ENCODE data around the gene NUDT16L1. TPM values are rescaled to one million over a fixed set of nuclear protein-coding genes. Genes with fewer than 3 reads are reported as not detected.
A peak's percentile ranks its signal among the peaks of the same experiment; 100 is the strongest.

Gene NUDT16L1
- total and polyA plus RNA-seq, 2 of the 13 experiments (the other 11 are each of a cell fraction or from before 2014, with no cell fraction given) = 28.0 to 40.5 TPM

GRCh38 chr16:4663777-4664465 lies 29.4 kb upstream of the NUDT16L1 start (continued):
- no peak for TF ChIP-seq BCLAF1 (IDR thresholded peaks at IDR 0.05)
- peak; percentile 63 for TF ChIP-seq SP4 (CRISPR knock-in tag; IDR thresholded peaks at IDR 0.05)
- peak; percentile 88 for TF ChIP-seq TMF1 (CRISPR knock-in tag; IDR thresholded peaks at IDR 0.05; ENCODE audit: low read depth)
- peak; percentile 87 for TF ChIP-seq NR2C2 (CRISPR knock-in tag; IDR thresholded peaks at IDR 0.05; ENCODE audit: borderline replicate concordance)
- TF ChIP-seq PBX3 (CRISPR knock-in tag; IDR thresholded peaks at IDR 0.05; ENCODE audit: borderline replicate concordance) = no peak
- TF ChIP-seq HMG20A (CRISPR knock-in tag; IDR thresholded peaks at IDR 0.05; ENCODE audit: borderline replicate concordance) = peak; percentile 62
- TF ChIP-seq ZNF350 (CRISPR knock-in tag; IDR thresholded peaks at IDR 0.05; ENCODE audit: borderline replicate concordance, low read depth) = peak; percentile 76; the same call in 1 of the 2 replicates
- peak; percentile 74 for TF ChIP-seq ZNF546 (CRISPR knock-in tag; conservative IDR thresholded peaks at IDR 0.05)
- TF ChIP-seq ETV6 (CRISPR knock-in tag; conservative IDR thresholded peaks at IDR 0.05) = peak; percentile 65; the same call in 1 of the 2 replicates
- peak; percentile 28; the same call in 1 of the 2 replicates for TF ChIP-seq ZFP82 (CRISPR knock-in tag; IDR thresholded peaks at IDR 0.05; ENCODE audit: borderline replicate concordance)
- peak; percentile 89 for TF ChIP-seq ZNF564 (CRISPR knock-in tag; IDR thresholded peaks at IDR 0.05)
- no peak for TF ChIP-seq JDP2 (CRISPR knock-in tag; IDR thresholded peaks at IDR 0.05; ENCODE audit: borderline replicate concordance)
- TF ChIP-seq KLF6 (CRISPR knock-in tag; IDR thresholded peaks at IDR 0.05) = peak; percentile 96
- TF ChIP-seq ZNF660 (CRISPR knock-in tag; IDR thresholded peaks at IDR 0.05; ENCODE audit: borderline replicate concordance, low read depth) = peak; percentile 87; the same call in 1 of the 2 replicates
- TF ChIP-seq NFKBIZ (CRISPR knock-in tag; IDR thresholded peaks at IDR 0.05) = peak; percentile 82; the same call in 1 of the 2 replicates
- TF ChIP-seq, protein P1, sequence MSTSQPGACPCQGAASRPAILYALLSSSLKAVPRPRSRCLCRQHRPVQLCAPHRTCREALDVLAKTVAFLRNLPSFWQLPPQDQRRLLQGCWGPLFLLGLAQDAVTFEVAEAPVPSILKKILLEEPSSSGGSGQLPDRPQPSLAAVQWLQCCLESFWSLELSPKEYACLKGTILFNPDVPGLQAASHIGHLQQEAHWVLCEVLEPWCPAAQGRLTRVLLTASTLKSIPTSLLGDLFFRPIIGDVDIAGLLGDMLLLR (CRISPR knock-in tag; IDR thresholded peaks at IDR 0.05) = peak; percentile 90
- no peak for TF ChIP-seq SRSF9 (IDR thresholded peaks at IDR 0.05; ENCODE audit: borderline replicate concordance, insufficient read depth, low read depth, low read length, poor library complexity, severe bottlenecking)
- peak; percentile 96 for TF ChIP-seq RARA (CRISPR knock-in tag; IDR thresholded peaks at IDR 0.05)
- peak; percentile 89 for TF ChIP-seq ZBTB25 (CRISPR knock-in tag; IDR thresholded peaks at IDR 0.05)
- TF ChIP-seq ZZZ3 (CRISPR knock-in tag; IDR thresholded peaks at IDR 0.05; ENCODE audit: borderline replicate concordance) = no peak
- no peak for TF ChIP-seq ZNF550 (CRISPR knock-in tag; IDR thresholded peaks at IDR 0.05; ENCODE audit: borderline replicate concordance)
- peak; percentile 99 for TF ChIP-seq MEF2D (CRISPR knock-in tag; IDR thresholded peaks at IDR 0.05)
- no peak for TF ChIP-seq ZNF703 (CRISPR knock-in tag; IDR thresholded peaks at IDR 0.05; ENCODE audit: borderline replicate concordance)
- peak; percentile 93 for TF ChIP-seq HNF4A (CRISPR knock-in tag; IDR thresholded peaks at IDR 0.05)
- no peak for TF ChIP-seq JARID2 (CRISPR knock-in tag; IDR thresholded peaks at IDR 0.05; ENCODE audit: insufficient replicate concordance)

Data from HepG2 (cell line).